K562 (cell line): ENCODE data around the gene SENP7. TPM values are rescaled to one million over a fixed set of nuclear protein-coding genes. Genes with fewer than 3 reads are reported as not detected.

Source experiments
- BRF1 ChIP-seq: IDR thresholded peaks from 3 replicates; pipeline ENCODE4 v1.6.1; 2011; ENCODE audit warnings: borderline replicate concordance, mild to moderate bottlenecking; ENCODE audit not compliant: insufficient read length; ENCODE audit errors: extremely low read depth
- CC2D1A ChIP-seq: fragments of 450-650 bp; IDR thresholded peaks from 2 replicates; pipeline ENCODE4 v1.6.1; 2017; ENCODE audit warnings: mild to moderate bottlenecking
- MEF2D ChIP-seq: conservative IDR thresholded peaks from 2 replicates; pipeline ENCODE4 v1.6.1; 2016; ENCODE audit warnings: low read depth, missing genetic modification characterization, missing compliant biosample characterization
- MEIS2 ChIP-seq: fragments of 450-650 bp; IDR thresholded peaks from 2 replicates; pipeline ENCODE4 v1.6.1; 2014; ENCODE audit warnings: mild to moderate bottlenecking; ENCODE audit not compliant: partially characterized antibody
- NCOA6 ChIP-seq: fragments of 450-650 bp; IDR thresholded peaks from 2 replicates; pipeline ENCODE4 v1.6.1; 2017; ENCODE audit warnings: mild to moderate bottlenecking
- PCBP2 ChIP-seq: fragments of 200-400 bp; formaldehyde crosslinking; IDR thresholded peaks from 2 replicates; pipeline ENCODE4 v1.6.1; 2018; ENCODE audit warnings: low read length, low read depth, mild to moderate bottlenecking, moderate library complexity; ENCODE audit not compliant: poor library complexity, severe bottlenecking
- YY1 ChIP-seq, 3 experiments: IDR thresholded peaks; 2 replicates each; pipeline ENCODE4 v1.6.1; 2011; ENCODE audit warnings: low read length in 2 of 3, mild to moderate bottlenecking in 2 of 3, moderate library complexity in 2 of 3, borderline replicate concordance in 1 of 3, control low read depth in 1 of 3, low read depth in 1 of 3; ENCODE audit not compliant: insufficient read depth in 3 of 3, insufficient replicate concordance in 2 of 3, control insufficient read depth in 1 of 3, insufficient read length in 1 of 3; ENCODE audit errors: extremely low read depth in 1 of 3
- ZNF239 ChIP-seq: fragments of 250-450 bp; sonication (Bioruptor Pico); IDR thresholded peaks from 2 replicates; pipeline ENCODE4 v1.4.0; 2020; ENCODE audit warnings: mild to moderate bottlenecking
- ZNF444 ChIP-seq: fragments of 250-450 bp; sonication (Bioruptor Pico); IDR thresholded peaks from 2 replicates; pipeline ENCODE4 v1.4.0; 2020; ENCODE audit warnings: mild to moderate bottlenecking, moderate library complexity
- polyA plus RNA-seq, 8 experiments: library from polyadenylated mRNA; depleted of rRNA in 4 of 8; stranded (reverse) in 5 of 8; unstranded in 3 of 8; fragments of >200 nt; fragmentation: Nextera tagmentation in 2 of 8; fragmentation: Illumina TruSeq in 1 of 8; extraction: Ambion mirVana in 2 of 8; extraction: Trizol in 1 of 8; gene quantifications; 2 replicates each; pipeline versions ENCODE4 v1.2.1 to v1.2.3, GENCODE V29; 2011 to 2014; ENCODE audit warnings: inconsistent platforms in 1 of 8, missing spikeins in 1 of 8
- total RNA-seq, 7 experiments: library from RNA; depleted of rRNA in 6 of 7; stranded (reverse); fragments of >200 nt in 6 of 7; fragmentation: Illumina TruSeq in 2 of 7; extraction: Trizol in 2 of 7; gene quantifications; 2 replicates each; pipeline versions ENCODE4 v1.2.1 to v1.2.3, GENCODE V29; 2011 to 2021; ENCODE audit warnings: low replicate concordance in 1 of 7
- TF ChIP-seq, protein P1 (sequence below), 2 experiments: fragments of 450-650 bp in 1 of 2; sonication (generic) in 1 of 2; formaldehyde crosslinking in 1 of 2; IDR thresholded peaks; 2 replicates each; pipeline versions ENCODE4 v1.7.1 to v1.9.0; 2016 to 2022; ENCODE audit warnings: inconsistent platforms in 1 of 2, mild to moderate bottlenecking in 1 of 2, missing genetic modification reagents in 1 of 2
- TF ChIP-seq, protein P2 (sequence below): fragments of 250-450 bp; sonication (Bioruptor Pico); IDR thresholded peaks from 2 replicates; pipeline ENCODE4 v1.9.0; 2021; ENCODE audit warnings: mild to moderate bottlenecking, inconsistent platforms
- TF ChIP-seq, protein P3 (sequence below): sonication (generic); formaldehyde crosslinking; IDR thresholded peaks from 2 replicates; pipeline ENCODE4 v1.8.0; 2022; ENCODE audit warnings: mild to moderate bottlenecking, low read depth, missing genetic modification reagents

The SENP7 gene
- total and polyA plus RNA-seq, 9 of the 15 experiments (the other 6 are each of a cell fraction or from before 2014, with no cell fraction given): 4.1 to 21.9 (median 10.7) TPM

DNA sequence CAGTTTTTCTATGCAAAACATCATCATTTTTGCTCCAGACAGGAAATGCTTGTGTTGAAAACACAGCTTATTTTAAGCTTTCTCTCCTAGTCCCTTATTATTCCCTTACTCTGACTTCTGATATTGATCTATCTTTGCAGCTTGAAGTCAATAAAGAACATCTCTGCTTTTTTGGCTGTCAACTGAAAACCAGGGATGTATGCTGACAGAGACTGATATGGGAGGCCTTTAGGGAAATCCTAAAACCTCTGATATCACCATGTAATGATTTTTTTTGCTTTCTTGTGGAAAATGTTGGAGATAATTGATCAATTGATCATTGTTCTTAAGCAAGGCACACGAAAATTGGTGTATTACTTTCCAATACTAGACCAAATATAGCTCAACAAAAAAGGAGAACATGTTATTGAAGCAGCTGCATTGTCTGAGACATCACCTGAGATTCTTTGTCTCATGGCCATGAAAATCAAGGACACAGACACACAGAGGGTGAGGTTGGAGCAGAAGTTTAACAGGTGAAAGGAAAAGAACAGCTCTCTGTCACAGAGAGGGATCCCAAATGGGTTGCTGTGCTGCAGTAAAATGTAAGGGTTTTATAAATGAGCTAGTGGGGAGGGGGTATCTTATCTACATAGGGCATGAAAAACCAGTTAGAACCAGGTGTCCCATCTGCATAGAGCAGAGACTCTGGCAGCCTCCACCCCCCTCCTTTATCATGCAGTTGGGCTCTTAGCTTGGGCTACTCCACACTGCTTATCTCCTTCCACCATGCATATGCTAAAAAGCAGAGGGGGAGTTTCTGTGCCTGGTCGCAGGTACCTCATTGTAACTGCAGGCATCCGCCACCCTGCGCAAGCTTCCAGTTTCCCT, 17.0 kb upstream of the SENP7 start (continued):
- TF ChIP-seq YY1 (IDR thresholded peaks at IDR 0.05; ENCODE audit: borderline replicate concordance in 1 of 3, control insufficient read depth in 1 of 3, extremely low read depth in 1 of 3, insufficient read depth in 3 of 3, insufficient read length in 1 of 3, insufficient replicate concordance in 2 of 3, low read depth in 1 of 3, low read length in 2 of 3) (peak in 1 of 3 experiments; percentile 21), BRF1 (no peak), CC2D1A (peak; percentile 95; the same call in 1 of the 2 replicates), ZNF239 (CRISPR knock-in tag) (no peak), MEIS2 (peak; percentile 42), MEF2D (tag) (peak; percentile 40; the same call in 1 of the 2 replicates), ZNF444 (CRISPR knock-in tag) (0 out of 2 replicates have a peak, but pooled peaks have one; percentile 22), NCOA6 (no peak), PCBP2 (no peak)
- TF ChIP-seq, protein P1, sequence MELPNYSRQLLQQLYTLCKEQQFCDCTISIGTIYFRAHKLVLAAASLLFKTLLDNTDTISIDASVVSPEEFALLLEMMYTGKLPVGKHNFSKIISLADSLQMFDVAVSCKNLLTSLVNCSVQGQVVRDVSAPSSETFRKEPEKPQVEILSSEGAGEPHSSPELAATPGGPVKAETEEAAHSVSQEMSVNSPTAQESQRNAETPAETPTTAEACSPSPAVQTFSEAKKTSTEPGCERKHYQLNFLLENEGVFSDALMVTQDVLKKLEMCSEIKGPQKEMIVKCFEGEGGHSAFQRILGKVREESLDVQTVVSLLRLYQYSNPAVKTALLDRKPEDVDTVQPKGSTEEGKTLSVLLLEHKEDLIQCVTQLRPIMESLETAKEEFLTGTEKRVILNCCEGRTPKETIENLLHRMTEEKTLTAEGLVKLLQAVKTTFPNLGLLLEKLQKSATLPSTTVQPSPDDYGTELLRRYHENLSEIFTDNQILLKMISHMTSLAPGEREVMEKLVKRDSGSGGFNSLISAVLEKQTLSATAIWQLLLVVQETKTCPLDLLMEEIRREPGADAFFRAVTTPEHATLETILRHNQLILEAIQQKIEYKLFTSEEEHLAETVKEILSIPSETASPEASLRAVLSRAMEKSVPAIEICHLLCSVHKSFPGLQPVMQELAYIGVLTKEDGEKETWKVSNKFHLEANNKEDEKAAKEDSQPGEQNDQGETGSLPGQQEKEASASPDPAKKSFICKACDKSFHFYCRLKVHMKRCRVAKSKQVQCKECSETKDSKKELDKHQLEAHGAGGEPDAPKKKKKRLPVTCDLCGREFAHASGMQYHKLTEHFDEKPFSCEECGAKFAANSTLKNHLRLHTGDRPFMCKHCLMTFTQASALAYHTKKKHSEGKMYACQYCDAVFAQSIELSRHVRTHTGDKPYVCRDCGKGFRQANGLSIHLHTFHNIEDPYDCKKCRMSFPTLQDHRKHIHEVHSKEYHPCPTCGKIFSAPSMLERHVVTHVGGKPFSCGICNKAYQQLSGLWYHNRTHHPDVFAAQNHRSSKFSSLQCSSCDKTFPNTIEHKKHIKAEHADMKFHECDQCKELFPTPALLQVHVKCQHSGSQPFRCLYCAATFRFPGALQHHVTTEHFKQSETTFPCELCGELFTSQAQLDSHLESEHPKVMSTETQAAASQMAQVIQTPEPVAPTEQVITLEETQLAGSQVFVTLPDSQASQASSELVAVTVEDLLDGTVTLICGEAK (IDR thresholded peaks at IDR 0.05): no peak
- TF ChIP-seq, protein P1 (CRISPR knock-in tag; IDR thresholded peaks at IDR 0.05): no peak
- TF ChIP-seq, protein P2, sequence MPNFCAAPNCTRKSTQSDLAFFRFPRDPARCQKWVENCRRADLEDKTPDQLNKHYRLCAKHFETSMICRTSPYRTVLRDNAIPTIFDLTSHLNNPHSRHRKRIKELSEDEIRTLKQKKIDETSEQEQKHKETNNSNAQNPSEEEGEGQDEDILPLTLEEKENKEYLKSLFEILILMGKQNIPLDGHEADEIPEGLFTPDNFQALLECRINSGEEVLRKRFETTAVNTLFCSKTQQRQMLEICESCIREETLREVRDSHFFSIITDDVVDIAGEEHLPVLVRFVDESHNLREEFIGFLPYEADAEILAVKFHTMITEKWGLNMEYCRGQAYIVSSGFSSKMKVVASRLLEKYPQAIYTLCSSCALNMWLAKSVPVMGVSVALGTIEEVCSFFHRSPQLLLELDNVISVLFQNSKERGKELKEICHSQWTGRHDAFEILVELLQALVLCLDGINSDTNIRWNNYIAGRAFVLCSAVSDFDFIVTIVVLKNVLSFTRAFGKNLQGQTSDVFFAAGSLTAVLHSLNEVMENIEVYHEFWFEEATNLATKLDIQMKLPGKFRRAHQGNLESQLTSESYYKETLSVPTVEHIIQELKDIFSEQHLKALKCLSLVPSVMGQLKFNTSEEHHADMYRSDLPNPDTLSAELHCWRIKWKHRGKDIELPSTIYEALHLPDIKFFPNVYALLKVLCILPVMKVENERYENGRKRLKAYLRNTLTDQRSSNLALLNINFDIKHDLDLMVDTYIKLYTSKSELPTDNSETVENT (CRISPR knock-in tag): no peak
- TF ChIP-seq, protein P3, sequence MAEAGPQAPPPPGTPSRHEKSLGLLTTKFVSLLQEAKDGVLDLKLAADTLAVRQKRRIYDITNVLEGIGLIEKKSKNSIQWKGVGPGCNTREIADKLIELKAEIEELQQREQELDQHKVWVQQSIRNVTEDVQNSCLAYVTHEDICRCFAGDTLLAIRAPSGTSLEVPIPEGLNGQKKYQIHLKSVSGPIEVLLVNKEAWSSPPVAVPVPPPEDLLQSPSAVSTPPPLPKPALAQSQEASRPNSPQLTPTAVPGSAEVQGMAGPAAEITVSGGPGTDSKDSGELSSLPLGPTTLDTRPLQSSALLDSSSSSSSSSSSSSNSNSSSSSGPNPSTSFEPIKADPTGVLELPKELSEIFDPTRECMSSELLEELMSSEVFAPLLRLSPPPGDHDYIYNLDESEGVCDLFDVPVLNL (CRISPR knock-in tag): no peak
